ENCODE measurements around the gene PRLR. TPM values are rescaled to one million over a fixed set of nuclear protein-coding genes. Genes with fewer than 3 reads are reported as not detected.

Gene PRLR
- total RNA-seq, 1 donor from 2014 or later, result 0.93 TPM

DNA sequence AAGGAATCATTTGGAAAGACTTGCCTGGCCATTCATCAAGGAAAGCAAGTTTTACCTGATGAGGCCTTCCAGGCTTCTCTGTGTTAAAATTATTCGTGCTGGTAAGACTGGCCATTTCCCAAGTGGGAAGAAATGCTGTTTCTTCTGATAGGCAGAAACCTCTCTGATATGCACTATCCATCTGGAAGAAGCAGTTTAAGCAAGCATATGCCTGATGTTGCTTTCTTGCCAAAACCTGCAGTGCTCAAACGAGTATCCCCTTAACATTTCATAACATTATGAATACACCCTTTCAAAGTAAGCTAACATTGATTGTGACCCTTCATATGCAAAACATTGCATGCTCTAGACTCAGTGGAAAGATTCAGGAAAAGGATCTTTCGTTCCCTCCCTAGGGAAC is 36.0 kb upstream of the PRLR start:
- no peak overlapping the region for H3K4me2 ChIP-seq (ENCODE audit: low read length)
- H3K27me3 ChIP-seq (ENCODE audit: insufficient read depth, low read length), result no peaks in the 10 kb centered on the region
- no peaks in the 10 kb centered on the region for H4K20me1 ChIP-seq (ENCODE audit: insufficient read depth, low read length)
- Mint-ChIP-seq H3K27me3 (ENCODE audit: low read depth, unreplicated experiment) (no peaks in the 10 kb centered on the region), H3K36me3 (ENCODE audit: low read depth, unreplicated experiment) (no peaks in the 10 kb centered on the region), H3K27ac (ENCODE audit: unreplicated experiment) (no peak overlapping the region), H3K4me3 (ENCODE audit: unreplicated experiment) (no peak overlapping the region), H3K9me3 (ENCODE audit: unreplicated experiment) (no peaks in the 10 kb centered on the region), H3K4me1 (ENCODE audit: low read depth, unreplicated experiment) (no peaks in the 10 kb centered on the region)
- no peaks in the 10 kb centered on the region for H3K79me2 ChIP-seq (ENCODE audit: insufficient read depth, low read length)
- H3K9ac ChIP-seq (ENCODE audit: low read length), result no peak overlapping the region
- no peak overlapping the region for H3K27ac ChIP-seq (ENCODE audit: low read depth, low read length)
- H3K4me3 ChIP-seq (ENCODE audit: insufficient read depth, low read depth, low read length), result no peak overlapping the region
- FAIRE-seq (no peak), DNase-seq (ENCODE audit: low read depth) (no peak)
- H3K9me3 ChIP-seq (ENCODE audit: insufficient read depth, low read depth, low read length), result no peaks in the 10 kb centered on the region
- no peaks in the 10 kb centered on the region for H3K4me1 ChIP-seq (ENCODE audit: insufficient read depth, low read length)
- H2AFZ ChIP-seq (ENCODE audit: low read depth, low read length), result no peak overlapping the region
- no peaks in the 10 kb centered on the region for H3K36me3 ChIP-seq (ENCODE audit: insufficient read depth, low read length)
- TF ChIP-seq, protein P1, sequence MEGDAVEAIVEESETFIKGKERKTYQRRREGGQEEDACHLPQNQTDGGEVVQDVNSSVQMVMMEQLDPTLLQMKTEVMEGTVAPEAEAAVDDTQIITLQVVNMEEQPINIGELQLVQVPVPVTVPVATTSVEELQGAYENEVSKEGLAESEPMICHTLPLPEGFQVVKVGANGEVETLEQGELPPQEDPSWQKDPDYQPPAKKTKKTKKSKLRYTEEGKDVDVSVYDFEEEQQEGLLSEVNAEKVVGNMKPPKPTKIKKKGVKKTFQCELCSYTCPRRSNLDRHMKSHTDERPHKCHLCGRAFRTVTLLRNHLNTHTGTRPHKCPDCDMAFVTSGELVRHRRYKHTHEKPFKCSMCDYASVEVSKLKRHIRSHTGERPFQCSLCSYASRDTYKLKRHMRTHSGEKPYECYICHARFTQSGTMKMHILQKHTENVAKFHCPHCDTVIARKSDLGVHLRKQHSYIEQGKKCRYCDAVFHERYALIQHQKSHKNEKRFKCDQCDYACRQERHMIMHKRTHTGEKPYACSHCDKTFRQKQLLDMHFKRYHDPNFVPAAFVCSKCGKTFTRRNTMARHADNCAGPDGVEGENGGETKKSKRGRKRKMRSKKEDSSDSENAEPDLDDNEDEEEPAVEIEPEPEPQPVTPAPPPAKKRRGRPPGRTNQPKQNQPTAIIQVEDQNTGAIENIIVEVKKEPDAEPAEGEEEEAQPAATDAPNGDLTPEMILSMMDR (IDR thresholded peaks at IDR 0.05; ENCODE audit: insufficient read depth, low read depth, low read length), result no peak
- no peak for TF ChIP-seq EZH2 (IDR thresholded peaks at IDR 0.05; ENCODE audit: insufficient read depth, low read length)

DNA sequence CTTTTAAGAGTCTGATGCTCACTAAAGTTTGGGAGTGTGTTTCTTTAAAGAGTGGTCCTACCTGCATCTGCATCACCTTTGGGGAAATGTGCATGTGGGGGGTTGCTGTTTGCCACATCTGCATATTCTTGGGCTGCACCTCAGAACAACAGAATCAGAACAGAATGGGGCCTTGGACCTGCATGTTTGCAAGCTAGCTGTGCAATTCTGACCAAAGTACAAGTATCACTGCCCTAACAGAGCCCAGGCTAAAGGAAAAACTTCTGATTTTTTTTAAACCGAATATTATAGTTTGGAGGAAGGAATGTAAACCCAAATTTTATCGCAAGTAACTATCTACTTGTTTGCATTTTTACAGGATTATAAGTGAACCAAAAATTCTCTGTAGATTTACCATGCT is 34.2 kb upstream of the PRLR start:
- Histone ChIP-seq H3K27ac (ENCODE audit: low read depth, low read length) (no peak overlapping the region), H3K79me2 (ENCODE audit: insufficient read depth, low read length) (no peaks in the 10 kb centered on the region), H3K4me3 (ENCODE audit: insufficient read depth, low read depth, low read length) (no peak overlapping the region), H3K27me3 (ENCODE audit: insufficient read depth, low read length) (no peaks in the 10 kb centered on the region), H3K4me2 (ENCODE audit: low read length) (no peak overlapping the region), H2AFZ (ENCODE audit: low read depth, low read length) (no peak overlapping the region), H3K4me1 (ENCODE audit: insufficient read depth, low read length) (no peaks in the 10 kb centered on the region), H3K9ac (ENCODE audit: low read length) (no peak overlapping the region), H4K20me1 (ENCODE audit: insufficient read depth, low read length) (no peaks in the 10 kb centered on the region), H3K36me3 (ENCODE audit: insufficient read depth, low read length) (no peaks in the 10 kb centered on the region), H3K9me3 (ENCODE audit: insufficient read depth, low read depth, low read length) (no peaks in the 10 kb centered on the region)
- no peaks in the 10 kb centered on the region for H3K4me1 Mint-ChIP-seq (ENCODE audit: low read depth, unreplicated experiment)
- peaks cover 3% of the 10 kb centered on the region for H3K27me3 Mint-ChIP-seq (ENCODE audit: low read depth, unreplicated experiment)
- no peaks in the 10 kb centered on the region for H3K9me3 Mint-ChIP-seq (ENCODE audit: unreplicated experiment)
- DNase-seq (ENCODE audit: low read depth) (no peak), FAIRE-seq (no peak)
- H3K27ac Mint-ChIP-seq (ENCODE audit: unreplicated experiment), result no peak overlapping the region
- TF ChIP-seq, protein P1 (IDR thresholded peaks at IDR 0.05; ENCODE audit: insufficient read depth, low read depth, low read length), result no peak
- no peak for TF ChIP-seq EZH2 (IDR thresholded peaks at IDR 0.05; ENCODE audit: insufficient read depth, low read length)
- H3K36me3 Mint-ChIP-seq (ENCODE audit: low read depth, unreplicated experiment), result no peaks in the 10 kb centered on the region
- H3K4me3 Mint-ChIP-seq (ENCODE audit: unreplicated experiment), result no peak overlapping the region

DNA sequence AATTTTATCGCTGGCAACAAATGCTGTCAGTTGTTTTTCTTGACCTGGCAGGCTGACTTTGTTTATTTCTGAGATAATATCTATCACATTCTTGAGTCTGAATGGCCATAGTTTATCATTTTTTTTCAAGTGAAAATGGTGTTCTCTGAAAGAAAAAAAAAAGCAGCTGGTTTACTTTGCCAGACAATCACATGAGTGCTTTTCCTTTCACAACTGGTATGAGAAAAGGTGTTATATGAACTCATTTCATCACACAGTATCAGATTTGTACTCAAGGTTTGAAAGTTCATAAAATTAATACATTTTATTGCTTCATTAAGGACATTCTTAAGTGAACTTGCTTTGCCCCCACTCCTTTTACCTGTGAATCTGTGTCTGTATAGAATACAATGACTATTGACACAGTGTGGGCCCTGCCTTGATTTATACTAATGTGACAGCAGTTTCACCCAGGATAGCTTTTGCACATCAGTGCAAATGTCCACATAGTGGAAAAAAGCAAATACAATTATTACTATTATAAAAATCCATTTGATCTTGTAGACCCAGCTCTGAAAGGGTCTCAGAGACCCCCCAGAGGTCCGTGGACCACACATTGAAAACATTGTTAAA is 33.1 kb upstream of the PRLR start:
- Mint-ChIP-seq H3K27me3 (ENCODE audit: low read depth, unreplicated experiment) (peaks cover 8% of the 10 kb centered on the region), H3K9me3 (ENCODE audit: unreplicated experiment) (no peaks in the 10 kb centered on the region), H3K4me3 (ENCODE audit: unreplicated experiment) (no peak overlapping the region), H3K36me3 (ENCODE audit: low read depth, unreplicated experiment) (no peaks in the 10 kb centered on the region), H3K27ac (ENCODE audit: unreplicated experiment) (no peak overlapping the region), H3K4me1 (ENCODE audit: low read depth, unreplicated experiment) (no peaks in the 10 kb centered on the region)
- Histone ChIP-seq H3K4me2 (ENCODE audit: low read length) (no peak overlapping the region), H3K36me3 (ENCODE audit: insufficient read depth, low read length) (no peaks in the 10 kb centered on the region), H3K79me2 (ENCODE audit: insufficient read depth, low read length) (no peaks in the 10 kb centered on the region), H3K9me3 (ENCODE audit: insufficient read depth, low read depth, low read length) (no peaks in the 10 kb centered on the region), H3K9ac (ENCODE audit: low read length) (no peak overlapping the region), H3K27ac (ENCODE audit: low read depth, low read length) (no peak overlapping the region), H3K4me3 (ENCODE audit: insufficient read depth, low read depth, low read length) (no peak overlapping the region), H4K20me1 (ENCODE audit: insufficient read depth, low read length) (no peaks in the 10 kb centered on the region), H3K4me1 (ENCODE audit: insufficient read depth, low read length) (no peaks in the 10 kb centered on the region), H2AFZ (ENCODE audit: low read depth, low read length) (no peak overlapping the region), H3K27me3 (ENCODE audit: insufficient read depth, low read length) (no peaks in the 10 kb centered on the region)
- FAIRE-seq, result no peak
- DNase-seq (ENCODE audit: low read depth), result no peak
- TF ChIP-seq, protein P1 (IDR thresholded peaks at IDR 0.05; ENCODE audit: insufficient read depth, low read depth, low read length), result no peak
- no peak for TF ChIP-seq EZH2 (IDR thresholded peaks at IDR 0.05; ENCODE audit: insufficient read depth, low read length)

Data from astrocyte (in vitro differentiated cells and primary cell).